Peyer's patch (tissue), 4 donors: ENCODE data around the gene BUB1B.

ENCODE experiments used
- CTCF ChIP-seq, 6 experiments: fragments of 450-650 bp in 4 of 6; fragments of 200-600 bp in 2 of 6; sonication (generic) in 1 of 6; IDR thresholded peaks; one replicate each; pipeline ENCODE4 v1.5.1; 2017 to 2019; ENCODE audit warnings: antibody characterized with exemption in 6 of 6, mild to moderate bottlenecking in 3 of 6, moderate library complexity in 1 of 6
- POLR2A ChIP-seq, 2 donors: fragments of 450-650 bp; IDR thresholded peaks; one replicate each; pipeline ENCODE4 v1.5.1; 2017; ENCODE audit warnings: antibody characterized with exemption in 2 of 2, mild to moderate bottlenecking in 2 of 2, moderate library complexity in 2 of 2

- TF ChIP-seq CTCF (IDR thresholded peaks at IDR 0.05) (no peak), POLR2A (IDR thresholded peaks at IDR 0.05) (no peak)
Measured at GRCh38 chr15:40252438-40253166, 91.7 kb downstream of the BUB1B start.
